ENCODE results near the gene DYRK1B.
A peak's percentile ranks its signal among the peaks of the same experiment; 100 is the strongest.
"Not testable (repeated sequence)": the region's sequence is repeated elsewhere in the genome, so short reads cannot be mapped to it uniquely, and the experiment has no call there.

DYRK1B gene

DNA sequence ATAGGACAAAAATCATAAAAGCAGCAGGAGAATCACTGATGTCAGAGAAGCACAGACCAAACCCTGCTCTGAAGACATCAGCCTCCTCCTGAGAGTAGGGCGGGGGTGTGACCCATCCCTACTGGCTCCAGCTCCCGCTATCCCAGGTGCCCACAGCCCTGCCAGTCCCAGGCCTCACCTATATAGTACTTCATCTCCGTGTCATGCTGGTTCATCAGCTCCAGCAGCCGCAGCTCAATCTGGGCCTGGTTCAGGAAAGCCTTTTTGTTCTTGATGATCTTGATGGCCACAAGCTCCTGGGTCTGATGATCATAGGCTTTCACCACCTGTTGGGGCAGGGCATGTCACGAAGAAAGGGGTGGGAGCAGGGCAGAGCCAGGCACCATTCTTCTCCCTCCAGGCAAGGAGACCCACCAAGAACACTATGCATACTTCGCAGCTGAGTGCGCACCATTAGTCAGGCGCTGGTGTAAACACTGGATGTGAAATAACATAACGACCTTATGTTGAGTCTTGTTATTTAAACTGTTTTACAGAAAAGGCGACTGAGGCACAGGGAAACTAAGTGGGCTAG, 4.2 kb downstream of the DYRK1B start:
- DNase-seq, result no peak

DNA sequence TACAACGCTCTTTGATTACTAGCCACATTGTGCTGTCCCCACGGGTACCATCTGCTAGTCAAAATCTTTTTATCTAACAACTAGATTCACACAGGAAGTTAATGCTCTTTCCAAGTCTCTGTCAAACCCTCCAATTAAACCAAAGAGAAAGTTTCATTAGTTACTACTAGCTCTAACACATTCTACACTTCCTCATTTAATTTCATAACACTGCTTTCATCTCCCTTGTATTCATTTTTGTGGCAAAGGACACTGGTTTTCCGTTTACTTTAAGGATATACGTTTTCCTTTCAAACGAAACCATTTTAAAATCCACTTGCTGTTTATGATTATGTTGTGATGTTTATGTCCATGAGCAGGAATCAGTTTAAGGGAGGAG, 5.3 kb downstream of the DYRK1B start:
- DNase-seq, result no peak

DNA sequence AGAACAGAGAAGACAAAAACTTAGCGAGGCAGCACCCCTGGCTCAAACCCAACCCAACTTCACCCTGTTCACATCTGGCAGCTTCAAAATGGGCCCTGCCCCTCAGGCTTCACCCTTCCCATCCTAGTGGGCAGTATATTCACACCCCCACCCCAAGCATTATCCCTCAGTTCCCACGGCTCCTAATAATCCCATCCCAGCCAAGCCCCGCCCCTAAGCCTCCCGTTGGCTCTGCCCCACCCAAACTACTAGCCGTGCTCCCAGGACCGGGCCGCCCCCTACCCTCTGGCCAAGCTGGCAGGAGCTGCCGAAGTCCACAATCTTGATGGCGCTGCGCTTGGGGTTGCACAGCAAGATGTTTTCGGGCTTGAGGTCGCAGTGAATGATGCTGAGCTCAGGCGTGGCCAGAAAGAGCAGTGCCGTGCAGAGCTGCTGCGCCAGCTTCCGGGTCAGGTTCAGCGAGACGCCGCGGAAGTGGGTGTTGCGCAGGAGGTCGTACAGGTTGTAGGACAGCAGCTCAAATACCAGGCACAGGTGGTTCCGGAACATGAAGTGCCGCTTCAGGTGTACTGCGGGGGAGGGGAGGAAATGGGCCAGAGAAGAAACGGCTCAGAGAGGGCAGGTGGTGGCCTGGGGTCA, 5.8 kb downstream of the DYRK1B start:
- DNase-seq, result no peak

DNA sequence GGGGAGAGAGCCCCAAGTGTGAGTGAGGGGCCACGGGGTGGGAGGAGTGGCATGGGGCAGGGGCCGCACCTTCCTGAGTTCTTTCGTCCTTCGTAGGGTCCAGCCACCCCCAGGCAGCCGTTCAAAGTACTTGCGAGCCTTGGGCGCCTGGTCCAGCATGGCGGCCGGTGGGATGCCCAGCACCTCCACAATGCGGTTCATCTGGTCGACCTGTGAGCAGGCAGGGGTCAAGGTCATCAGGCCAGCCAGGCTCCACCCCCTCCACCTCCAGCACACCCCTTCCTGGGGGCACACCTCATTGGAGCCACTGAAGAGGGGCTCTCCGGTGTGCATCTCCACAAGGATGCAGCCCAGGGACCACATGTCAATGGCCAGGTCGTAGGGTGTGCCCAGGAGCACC, 6.7 kb downstream of the DYRK1B start:
- DNase-seq, result no peak

DNA sequence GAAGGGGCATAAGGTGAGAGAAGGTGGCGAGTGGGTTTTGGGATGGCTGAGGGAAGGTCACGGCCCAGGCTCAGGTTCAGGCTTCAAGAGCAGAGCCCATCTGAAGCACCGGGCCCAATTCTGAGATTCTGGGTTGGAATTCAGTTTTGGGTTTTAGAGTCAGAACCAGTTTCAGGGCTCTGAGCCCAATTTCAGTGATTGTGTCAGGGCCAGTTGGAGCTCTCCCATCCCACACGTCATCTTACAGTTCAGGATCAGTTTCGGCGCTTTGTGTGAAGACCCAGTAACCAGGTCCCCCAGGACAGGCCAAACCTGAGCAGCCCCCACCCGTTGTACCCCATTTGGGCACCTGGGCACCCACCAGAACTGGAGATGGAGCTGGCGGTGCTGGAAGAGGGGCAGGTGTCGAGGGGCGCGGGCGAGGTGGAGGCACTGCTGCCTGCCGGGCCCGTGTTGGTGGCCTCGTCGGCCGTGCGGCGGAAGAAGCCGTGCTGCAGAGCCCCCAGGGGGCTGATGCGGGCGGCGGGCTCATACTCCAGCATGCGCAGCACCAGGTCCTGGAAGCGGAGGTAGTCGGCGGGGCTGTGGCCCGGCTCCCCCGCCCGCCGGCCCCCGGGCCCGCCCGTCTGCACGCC, 7.5 kb downstream of the DYRK1B start:
- no peak for DNase-seq

DNA sequence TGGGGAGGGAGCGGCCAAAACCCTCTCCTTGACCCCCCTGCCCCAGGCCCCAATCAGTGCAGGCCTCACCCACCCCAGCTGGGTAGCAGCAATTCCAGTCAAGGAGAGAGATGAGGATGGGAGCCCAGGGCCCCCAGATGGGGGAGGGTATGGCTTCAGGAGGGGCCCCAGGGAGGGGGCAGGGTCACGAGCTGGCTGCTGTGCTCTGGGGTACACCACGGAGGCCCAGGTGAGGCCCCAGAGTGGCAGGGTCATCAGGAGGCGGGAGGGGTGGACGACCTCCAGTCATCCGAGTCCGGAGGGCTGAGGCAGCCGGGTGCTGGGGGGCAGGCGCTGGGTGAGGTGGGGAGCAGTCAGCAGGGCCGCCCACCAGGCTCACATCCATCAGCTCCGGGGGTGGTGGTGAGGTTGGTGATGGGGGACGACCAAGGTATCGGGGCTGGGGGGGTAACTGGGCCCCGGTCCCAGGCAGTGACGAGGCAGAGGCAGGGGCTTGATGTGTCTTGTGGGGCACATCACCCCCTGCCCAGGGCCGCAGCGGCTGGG, 8.4 kb downstream of the DYRK1B start:
- no peak for DNase-seq

DNA sequence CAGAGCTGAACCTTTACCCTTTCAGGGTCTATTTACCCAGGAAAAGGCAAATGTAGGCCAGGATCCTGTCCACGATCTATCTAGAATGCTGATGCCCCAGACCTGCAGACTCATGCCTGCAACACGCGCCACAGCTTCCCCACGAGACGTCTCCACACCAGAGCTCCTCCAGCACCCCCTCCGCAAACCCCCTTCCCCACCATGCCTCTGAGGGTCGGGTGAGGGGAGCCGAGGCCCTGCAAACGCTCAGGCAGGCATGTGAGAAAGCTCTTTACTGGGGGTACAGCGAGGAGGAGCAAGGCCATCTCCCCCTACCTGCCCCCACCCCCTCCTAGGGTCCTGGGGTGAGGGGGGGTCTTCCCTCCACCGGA, 8.9 kb downstream of the DYRK1B start:
- no peak for DNase-seq

DNA sequence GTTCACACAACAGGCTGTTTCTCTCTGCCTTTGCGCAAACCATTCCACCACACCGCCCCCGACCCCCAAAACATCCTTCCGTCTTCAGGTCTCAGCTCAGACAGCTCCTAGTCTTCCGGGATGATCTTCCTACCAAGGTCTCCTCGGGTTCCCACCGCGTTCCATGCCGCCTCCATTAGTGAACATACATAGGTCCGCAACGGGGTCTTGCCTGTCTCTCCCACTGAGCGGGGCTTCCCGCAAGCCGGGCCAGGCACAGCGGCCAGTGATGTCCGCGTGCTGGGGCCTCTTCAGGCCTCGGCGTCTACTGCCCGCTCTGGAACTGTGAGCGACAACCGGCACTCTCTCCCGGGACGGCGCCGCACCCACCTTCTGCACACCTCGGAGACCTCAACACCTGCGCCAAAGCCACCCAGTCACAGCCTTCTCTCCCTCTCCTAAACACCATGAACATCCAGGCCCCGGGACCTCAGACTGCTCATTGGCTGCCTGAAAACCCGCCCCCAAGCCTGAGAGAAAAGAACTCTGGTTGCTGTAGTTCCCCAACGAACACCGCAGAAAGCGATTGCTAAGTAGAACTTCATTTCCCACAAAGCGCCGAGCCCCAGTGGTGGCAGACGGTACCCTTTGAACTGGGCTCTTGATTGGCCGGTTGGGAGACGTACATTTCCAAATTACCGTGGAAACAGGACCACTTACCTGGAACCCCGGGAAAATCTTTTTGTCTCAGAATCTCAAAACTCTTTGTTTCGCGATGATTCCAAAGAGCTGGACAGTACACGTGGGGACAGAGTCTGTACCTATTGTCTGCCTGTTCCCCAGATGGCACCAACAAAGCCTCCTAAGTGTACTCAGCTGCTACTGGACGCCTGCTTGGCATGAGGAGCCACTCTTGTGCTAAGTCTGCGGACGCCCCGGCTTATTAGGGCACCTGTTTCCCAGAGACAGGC, 9.5 kb downstream of the DYRK1B start:
- DNase-seq, result peak; percentile 95

DNA sequence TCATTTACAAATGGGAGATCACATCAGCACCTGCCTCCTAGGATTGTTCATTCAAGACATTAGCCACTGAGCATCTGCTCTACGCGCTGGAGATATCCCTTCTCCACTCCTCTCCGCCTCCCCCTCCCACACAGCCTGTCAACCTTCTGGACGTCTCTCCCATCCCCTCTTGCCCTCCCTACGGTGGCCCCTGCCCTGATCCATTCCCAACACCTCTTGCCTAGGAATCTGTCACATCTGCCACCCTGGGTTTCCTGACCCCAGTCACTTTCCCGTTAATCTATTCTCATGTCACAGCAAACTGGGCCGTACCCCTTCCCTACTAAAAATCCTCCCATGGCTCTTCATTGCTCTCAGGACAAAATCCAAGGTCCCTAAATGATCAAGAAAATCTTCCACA, 10.3 kb downstream of the DYRK1B start:
- no peak for DNase-seq

DNA sequence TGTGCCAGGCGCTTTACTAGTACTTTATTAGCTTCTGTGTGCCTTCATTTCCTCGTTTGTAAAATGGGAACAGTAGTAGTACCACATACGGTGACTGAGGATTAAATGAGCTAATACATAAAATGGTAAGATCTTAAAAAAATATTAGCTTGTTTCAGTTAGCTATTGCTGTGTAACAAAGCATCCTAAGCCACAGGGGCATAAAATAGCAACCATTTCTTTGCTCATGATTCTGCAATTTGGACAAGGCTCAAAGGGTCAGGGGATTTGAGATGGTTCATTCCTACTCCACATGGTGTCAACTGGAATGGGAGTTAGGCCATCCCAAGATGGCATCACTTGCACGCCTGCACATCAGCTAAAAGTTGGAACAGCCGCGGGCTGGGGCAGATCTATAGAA, 13.3 kb downstream of the DYRK1B start:
- no peak for DNase-seq

DNA sequence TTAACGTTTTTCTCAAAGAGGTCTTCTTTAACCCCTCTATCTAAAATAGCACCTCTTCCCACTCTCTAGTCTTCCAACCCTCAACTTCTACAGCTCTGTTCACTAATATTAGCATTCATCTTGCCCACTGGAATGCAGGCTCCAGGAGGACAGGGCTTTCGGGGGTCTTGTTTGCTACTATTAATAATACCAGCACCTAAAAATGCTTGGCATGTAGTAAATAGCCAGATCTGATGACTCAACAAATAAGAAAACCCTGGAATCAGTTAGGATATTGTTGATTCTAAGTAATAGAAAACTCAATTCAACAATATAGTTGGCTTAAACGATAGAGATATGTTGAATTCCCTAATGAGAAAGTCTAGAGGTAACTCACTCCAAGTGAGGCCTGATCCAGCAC, 14.2 kb downstream of the DYRK1B start:
- DNase-seq, result no peak

DNA sequence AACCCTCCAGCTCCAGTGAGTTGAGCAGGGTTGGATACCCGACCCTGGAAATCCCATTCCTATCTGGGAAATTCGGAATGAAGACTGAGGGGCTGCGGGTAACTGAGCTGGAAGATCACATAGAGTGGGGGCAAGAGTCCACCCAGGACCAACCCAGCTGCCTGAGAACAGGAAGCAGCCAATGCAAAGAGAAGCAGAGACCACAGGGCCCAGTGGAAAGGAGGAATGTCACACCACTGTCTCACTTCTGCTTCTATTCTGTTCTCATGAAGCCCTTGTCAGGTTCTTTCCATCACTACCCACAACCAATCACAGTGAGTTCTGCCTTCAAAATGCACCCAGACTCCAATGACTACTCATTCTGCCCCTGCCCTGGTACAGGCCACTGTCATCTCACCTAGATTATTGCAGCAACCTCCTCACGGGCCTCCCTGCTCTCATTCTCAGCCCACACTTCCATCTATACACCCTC, 15.3 kb downstream of the DYRK1B start:
- DNase-seq, result no peak

DNA sequence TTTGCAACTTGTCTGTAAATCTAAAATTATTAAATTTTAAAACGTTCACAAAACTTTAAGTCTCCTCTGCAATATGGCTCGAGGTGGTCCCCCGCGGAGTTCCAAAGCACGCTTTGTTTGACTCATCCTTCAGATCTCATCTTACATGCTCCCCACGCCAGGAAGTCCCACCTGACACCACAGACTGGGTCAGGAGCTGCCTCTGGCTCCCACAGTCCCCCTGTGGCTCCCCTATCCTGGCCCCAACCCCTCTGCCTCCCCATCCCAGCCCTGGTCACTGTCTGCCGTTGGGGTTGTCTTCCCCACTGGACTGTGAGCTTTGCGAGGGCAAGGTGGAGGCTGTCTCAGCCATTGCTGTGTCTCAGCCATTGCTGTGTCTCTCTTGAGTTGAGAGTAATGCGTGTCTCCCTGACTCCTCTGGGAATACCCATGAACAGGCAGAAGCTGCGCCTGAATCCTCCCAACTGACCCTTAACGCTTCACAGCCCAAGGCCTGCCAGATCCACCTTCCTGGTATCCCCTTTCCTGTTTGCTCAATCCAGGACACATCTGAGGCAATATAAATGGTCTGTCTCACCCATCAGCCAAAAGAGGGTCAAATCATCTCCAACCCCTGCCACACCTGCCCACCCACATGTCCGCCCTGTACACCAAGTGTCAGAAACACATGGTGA, 15.9 kb downstream of the DYRK1B start:
- no peak for DNase-seq

DNA sequence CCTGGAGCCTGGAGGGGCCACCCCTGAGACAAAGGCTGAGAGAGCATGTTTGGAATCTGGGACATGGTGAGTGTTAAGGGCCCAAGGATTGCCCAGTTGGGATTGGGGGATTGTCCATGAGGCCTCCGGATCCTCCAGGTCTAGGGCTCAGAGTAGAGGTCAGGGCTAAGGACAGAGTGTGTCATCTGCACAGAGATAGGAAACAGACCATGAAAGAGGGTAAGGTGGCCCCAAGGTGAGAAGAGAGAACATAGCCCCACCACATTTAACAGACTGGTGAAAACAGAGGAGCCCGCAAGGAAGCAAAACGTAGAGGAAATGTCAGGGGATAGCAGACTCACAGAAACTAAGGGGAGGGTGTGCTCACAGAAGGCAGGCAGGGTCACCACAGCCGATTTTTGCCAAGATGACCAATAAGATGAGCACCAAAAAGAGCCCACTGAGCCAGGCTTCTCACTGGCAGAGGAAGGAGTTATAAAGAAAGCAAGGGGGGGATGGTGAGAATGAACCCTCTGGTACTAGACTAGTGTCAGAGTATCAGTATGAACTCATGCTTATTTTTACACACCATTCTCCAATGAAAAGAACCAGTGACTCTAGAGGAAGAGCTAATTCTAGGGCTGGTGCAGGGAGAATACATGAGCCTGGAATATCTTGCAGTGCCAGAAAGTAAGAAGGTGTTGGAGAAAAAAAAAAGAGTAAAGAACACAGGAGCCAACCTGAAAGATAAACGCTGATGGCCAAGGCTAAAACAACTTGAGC, 17.5 kb downstream of the DYRK1B start:
- no peak for DNase-seq

DNA sequence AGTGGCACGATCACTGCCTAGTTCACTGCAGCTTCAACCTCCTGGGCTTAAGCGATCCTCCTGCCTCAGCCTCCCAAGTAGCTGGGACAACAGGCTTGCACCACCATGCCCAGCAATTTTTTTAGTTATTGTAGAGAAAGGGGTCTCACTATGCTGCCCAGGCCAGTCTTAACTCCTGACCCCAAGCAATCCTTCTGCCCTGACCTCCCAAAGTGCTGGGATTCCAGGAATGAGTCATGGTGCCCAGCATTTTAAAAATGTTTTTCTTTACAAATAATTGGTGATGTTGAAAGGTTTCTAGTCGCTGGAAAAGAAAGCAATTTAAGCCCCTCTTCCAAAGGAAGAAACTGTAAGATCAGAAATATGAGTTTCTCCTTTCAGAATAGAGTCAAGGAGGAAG, 19.4 kb downstream of the DYRK1B start:
- no peak for DNase-seq

DNA sequence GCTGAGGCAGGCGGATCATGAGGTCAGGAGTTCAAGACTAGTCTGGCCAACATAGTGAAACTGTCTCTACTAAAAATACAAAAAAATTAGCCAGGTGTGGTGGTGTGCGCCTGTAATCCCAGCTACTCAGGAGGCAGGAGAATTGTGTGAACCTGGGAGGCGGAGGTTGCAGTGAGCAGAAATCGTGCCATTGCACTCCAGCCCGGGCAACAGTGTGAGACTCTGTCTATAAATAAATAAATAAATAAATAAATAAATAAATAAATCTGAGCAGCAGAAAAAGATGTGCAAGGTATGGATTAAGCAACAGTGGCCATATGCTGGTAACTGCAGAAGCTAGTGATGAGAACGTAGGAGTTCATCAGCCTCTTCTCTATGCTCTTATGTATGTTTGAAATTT, 19.9 kb downstream of the DYRK1B start:
- DNase-seq, result not testable (repeated sequence)

DNA sequence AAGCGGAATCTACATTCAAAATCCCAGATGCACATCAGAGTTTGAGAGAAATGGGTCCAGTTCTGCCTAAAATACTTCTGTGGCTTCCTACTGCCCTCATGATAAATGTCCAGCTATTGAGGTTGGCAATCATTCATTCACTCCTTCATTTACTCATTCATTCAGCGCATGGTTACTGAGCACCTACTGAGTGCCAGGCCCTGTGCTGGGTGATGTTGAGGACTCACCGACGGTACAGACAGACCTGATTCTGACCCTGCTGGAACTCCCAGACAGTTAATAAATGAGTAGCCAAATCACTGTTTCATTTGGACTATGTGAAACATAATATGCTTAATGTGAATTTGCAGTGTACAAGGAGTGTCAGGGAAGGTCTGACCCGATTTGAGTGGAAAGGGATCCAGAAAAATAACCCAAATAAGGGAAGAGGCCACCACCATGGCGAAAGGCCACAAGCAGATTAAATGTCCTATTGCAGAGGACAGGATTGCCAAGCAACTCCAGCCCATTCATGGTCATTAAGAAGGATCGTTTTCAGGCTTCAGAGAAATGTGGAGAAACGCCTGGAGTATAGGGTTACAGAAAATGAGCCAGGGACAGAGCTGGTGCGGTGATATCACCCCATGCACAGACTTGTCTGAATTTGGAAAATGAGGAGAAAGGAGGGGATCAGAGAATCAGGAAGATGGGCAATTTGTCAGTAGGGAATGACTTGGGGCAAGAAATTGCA, 20.5 kb downstream of the DYRK1B start:
- no peak for DNase-seq

DNA sequence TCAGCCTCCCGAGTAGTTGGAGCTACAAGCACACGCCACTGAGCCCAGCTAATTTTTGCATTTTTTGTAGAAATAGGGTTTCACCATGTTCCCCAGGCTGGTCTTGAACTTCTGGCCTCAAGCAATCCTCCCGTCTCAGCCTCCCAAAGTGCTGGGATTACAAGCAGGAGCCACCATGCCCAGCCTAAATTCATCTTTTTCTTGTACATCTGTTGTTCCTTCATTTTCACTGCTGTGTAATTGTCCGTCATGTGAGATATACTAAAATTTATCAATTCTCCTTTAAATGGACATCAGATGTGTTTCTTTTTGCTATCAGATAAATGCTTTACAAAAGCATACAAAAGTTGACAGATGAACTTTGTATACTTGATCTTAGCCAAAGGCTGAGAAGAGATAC, 22.9 kb downstream of the DYRK1B start:
- DNase-seq, result no peak

DNA sequence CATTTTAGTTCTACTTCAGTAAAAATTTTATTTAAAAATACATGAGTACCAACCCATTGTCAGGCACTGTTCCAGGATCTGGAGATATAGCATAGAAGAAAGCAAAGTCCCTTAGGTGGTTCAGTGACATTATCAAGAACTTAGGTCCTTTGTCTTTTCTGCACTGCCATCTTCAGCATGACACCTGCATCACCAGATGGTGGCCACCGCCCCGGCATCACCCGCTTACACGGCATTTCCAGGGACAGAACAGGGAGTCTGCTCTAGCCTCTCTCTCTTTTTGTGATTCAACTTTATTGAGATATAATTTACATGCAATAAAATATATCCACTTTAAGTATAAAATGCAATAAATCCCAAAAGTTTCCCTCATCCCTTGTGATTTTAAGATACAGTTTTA, 23.5 kb downstream of the DYRK1B start:
- DNase-seq, result no peak

DNA sequence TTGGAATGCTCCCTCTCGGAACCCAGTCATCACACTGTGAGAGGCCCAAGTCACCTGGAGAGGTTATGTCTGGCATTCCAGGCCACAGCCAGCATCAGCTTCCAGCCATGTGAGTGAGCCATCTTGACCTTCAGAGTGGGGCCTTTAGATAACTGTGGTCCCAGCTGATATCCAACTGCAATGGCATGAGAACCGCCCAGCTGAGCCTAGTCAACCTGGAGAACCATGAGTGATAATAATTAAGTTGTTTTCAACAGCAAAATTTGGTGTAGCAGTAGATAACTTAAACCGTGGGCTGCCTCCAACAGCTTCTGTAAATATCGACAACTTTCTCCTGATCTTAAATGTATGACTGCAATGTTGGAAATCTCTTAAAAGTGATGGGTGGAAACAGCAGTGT, 24.6 kb downstream of the DYRK1B start:
- DNase-seq, result no peak

DNA sequence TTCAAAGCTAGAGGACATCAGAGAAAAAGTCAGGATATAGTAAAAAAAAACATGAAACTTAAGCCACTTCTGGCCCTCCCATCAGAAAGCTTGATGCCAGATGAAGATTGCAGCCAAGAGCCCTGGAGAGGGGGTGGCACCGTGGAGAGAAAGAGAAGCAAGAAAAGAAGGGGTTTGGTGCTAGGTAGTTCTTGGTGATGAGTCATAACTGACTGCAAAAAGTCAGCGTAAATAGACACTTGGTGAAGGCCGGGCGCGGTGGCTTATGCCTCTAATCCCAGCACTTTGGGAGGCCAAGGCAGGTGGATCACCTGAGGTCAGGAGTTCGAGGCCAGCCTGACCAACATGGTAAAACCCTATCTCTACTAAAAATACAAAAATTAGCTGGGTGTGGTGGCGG, 25.3 kb downstream of the DYRK1B start:
- not testable (repeated sequence) for DNase-seq
